ENCODE results near the gene ATXN10.

GRCh38 chr22:45708145-45708544 lies 36.5 kb downstream of the ATXN10 start:
- TF ChIP-seq CTCF (IDR thresholded peaks at IDR 0.05) (no peak), POLR2A (IDR thresholded peaks at IDR 0.05) (no peak)

Measured in esophagus squamous epithelium (tissue), 4 donors.